Large intestine (tissue), 3 donors: ENCODE results near the gene TRIO. TPM values are rescaled to one million over a fixed set of nuclear protein-coding genes. Genes with fewer than 3 reads are reported as not detected.

ENCODE experiments used
- DNase-seq, 2 donors: peaks; one replicate each; pipeline versions ENCODE4 v3.0.0 to v3.0.0-alpha.2; 2013
- H3K27ac ChIP-seq: one replicate; pipeline ENCODE4 v1.5.1; 2013; ENCODE audit warnings: low read length
- H3K27me3 ChIP-seq: 2 replicates; pipeline ENCODE4 v1.6.1; 2013; ENCODE audit warnings: low read length; ENCODE audit not compliant: control insufficient read depth, insufficient read depth
- H3K36me3 ChIP-seq: 2 replicates; pipeline ENCODE4 v1.6.1; 2013; ENCODE audit warnings: low read length; ENCODE audit not compliant: control insufficient read depth, insufficient read depth
- H3K4me1 ChIP-seq: one replicate; pipeline ENCODE4 v1.6.1; 2013; ENCODE audit warnings: low read length; ENCODE audit not compliant: control insufficient read depth, insufficient read depth
- H3K4me3 ChIP-seq: one replicate; pipeline ENCODE4 v1.5.1; 2013; ENCODE audit warnings: low read length
- H3K9me3 ChIP-seq: one replicate; pipeline ENCODE4 v1.6.1; 2013; ENCODE audit warnings: mild to moderate bottlenecking, low read depth, low read length, moderate library complexity; ENCODE audit not compliant: control insufficient read depth
- WGBS: methylation state at CpG from one replicate; pipeline ENCODE4 v1.1.5; 2013; ENCODE audit warnings: low lambda C conversion rate; ENCODE audit not compliant: insufficient coverage; 5-methylcytosine and 5-hydroxymethylcytosine counted together
- polyA plus RNA-seq: library from polyadenylated mRNA; unstranded; fragments of 120-200 nt; gene quantifications from one replicate; pipeline ENCODE4 v1.2.1, GENCODE V29; 2013

The TRIO gene
- polyA plus RNA-seq, 1 donor = 66.6 TPM

DNA sequence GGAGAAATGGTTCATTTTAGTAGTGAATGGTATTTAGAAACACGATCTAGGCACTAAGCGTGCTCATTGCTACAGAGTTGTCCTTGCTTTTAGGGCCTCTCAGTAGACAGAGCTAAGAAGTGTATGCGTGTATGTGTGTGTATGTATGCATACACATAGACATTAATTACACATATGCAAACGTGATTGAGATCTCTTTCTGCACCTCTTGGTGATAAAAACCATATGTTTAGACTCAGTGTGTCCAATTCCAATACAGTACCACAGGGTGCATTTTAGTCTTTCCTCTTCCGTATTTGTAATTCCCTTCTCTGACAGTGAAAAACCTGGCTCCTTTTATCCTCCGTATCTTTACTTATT is 13.1 kb downstream of the TRIO start:
- no peaks in the 10 kb centered on the region for H3K27me3 ChIP-seq
- no peak overlapping the region for H3K4me3 ChIP-seq
- peaks cover 22% of the 10 kb centered on the region for H3K4me1 ChIP-seq
- no peak overlapping the region for H3K27ac ChIP-seq
- 83% methylated on average over 1 of the region's 6 CpGs for WGBS
- no peaks in the 10 kb centered on the region for H3K36me3 ChIP-seq
- DNase-seq = no peak
- no peaks in the 10 kb centered on the region for H3K9me3 ChIP-seq

- WGBS = 100% methylated on average over 1 of the region's 8 CpGs
- Histone ChIP-seq H3K4me1 (peaks cover 25% of the 10 kb centered on the region), H3K27ac (no peak overlapping the region), H3K27me3 (no peaks in the 10 kb centered on the region), H3K4me3 (no peak overlapping the region), H3K9me3 (no peaks in the 10 kb centered on the region), H3K36me3 (no peaks in the 10 kb centered on the region)
- DNase-seq = no peak
Observed at GRCh38 chr5:14156650-14157492, 13.7 kb downstream of the TRIO start.

GRCh38 chr5:14157493-14157782 is 14.3 kb downstream of the TRIO start:
- no CpG with 5 or more reads among the region's 3 CpGs for WGBS
- Histone ChIP-seq H3K4me3 (no peak overlapping the region), H3K36me3 (no peaks in the 10 kb centered on the region), H3K4me1 (peaks cover 25% of the 10 kb centered on the region), H3K27me3 (no peaks in the 10 kb centered on the region), H3K9me3 (no peaks in the 10 kb centered on the region), H3K27ac (no peak overlapping the region)
- DNase-seq = no peak

DNA sequence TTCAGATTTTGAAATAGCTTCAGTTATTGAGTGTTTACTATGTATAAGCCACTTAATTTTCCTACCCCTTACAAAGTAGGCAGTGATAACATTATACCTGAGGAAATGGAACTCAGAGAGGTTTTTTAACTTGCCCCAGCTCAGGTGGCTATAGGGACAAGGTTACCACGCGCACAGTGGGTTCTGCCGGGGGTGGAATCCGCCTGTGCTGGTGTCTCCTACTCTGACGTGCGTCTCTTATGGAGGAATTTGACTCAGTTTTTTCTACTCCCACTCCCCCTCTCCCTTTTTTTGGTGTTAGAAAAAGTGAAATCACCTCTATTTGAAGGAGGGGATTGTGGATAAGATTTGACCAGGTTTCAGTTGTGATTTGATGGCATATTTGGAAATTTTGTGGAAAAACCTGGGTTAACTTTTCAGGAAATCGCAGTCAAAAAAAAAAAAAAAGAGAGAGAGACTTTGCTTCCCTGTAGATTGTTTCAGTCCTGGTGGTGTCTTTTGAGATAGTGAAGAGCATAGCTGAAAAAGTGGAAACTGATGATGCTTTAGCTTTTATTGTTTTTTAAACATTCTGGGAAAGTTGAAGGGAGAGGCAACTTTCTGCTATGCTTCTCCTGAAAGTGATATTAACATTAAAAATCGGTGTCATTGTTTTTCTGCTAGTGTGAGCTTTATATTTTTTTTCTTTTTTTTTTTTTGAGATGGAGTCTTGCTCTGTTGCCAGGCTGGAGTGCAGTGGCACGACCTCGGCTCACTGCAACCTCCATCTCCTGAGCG is 15.9 kb downstream of the TRIO start:
- 100% methylated on average over 1 of the region's 11 CpGs for WGBS
- Histone ChIP-seq H3K9me3 (no peaks in the 10 kb centered on the region), H3K4me1 (peaks cover 13% of the 10 kb centered on the region), H3K36me3 (no peaks in the 10 kb centered on the region), H3K27ac (no peak overlapping the region), H3K4me3 (no peak overlapping the region), H3K27me3 (no peaks in the 10 kb centered on the region)
- DNase-seq = no peak

DNA sequence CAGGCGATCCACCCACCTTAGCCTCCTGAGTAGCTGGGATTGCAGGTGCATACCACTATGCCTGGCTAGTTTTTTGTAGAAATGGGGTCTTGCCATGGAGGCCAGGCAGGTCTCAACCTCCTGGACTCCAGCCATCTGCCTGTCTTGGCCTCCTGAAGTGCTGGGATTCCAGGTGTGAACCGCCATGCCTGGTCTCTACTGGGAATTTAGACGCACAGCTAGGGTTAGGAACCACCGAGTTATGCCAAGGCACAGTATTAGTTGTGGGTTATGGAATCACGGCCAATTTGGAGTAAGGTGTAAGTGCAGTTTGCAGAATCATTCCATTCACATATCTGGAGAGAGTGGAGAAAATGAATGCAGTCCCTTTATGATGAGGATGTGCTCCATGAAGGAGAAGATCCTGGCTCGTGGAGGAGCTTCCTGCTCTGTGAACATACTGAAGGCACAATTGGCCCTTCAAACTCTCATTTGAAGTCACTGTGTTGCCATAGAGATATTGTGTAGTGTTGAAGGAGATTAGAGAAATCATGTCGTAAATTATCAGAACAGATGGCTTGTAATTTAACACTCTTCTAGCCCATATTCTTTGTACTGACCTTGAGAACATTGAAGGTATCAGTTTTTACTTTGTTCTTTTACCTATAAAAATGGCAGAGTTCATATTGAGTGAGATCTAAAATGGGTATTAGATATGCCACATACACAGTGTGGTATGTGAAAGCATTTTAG is 18.8 kb downstream of the TRIO start:
- H3K4me3 ChIP-seq = no peak overlapping the region
- no peaks in the 10 kb centered on the region for H3K36me3 ChIP-seq
- H3K4me1 ChIP-seq = peaks cover 9% of the 10 kb centered on the region
- no peaks in the 10 kb centered on the region for H3K27me3 ChIP-seq
- H3K9me3 ChIP-seq = no peaks in the 10 kb centered on the region
- H3K27ac ChIP-seq = no peak overlapping the region
- peak in 1 of 2 donors; percentile 48 for DNase-seq
- no CpG with 5 or more reads among the region's 7 CpGs for WGBS

DNA sequence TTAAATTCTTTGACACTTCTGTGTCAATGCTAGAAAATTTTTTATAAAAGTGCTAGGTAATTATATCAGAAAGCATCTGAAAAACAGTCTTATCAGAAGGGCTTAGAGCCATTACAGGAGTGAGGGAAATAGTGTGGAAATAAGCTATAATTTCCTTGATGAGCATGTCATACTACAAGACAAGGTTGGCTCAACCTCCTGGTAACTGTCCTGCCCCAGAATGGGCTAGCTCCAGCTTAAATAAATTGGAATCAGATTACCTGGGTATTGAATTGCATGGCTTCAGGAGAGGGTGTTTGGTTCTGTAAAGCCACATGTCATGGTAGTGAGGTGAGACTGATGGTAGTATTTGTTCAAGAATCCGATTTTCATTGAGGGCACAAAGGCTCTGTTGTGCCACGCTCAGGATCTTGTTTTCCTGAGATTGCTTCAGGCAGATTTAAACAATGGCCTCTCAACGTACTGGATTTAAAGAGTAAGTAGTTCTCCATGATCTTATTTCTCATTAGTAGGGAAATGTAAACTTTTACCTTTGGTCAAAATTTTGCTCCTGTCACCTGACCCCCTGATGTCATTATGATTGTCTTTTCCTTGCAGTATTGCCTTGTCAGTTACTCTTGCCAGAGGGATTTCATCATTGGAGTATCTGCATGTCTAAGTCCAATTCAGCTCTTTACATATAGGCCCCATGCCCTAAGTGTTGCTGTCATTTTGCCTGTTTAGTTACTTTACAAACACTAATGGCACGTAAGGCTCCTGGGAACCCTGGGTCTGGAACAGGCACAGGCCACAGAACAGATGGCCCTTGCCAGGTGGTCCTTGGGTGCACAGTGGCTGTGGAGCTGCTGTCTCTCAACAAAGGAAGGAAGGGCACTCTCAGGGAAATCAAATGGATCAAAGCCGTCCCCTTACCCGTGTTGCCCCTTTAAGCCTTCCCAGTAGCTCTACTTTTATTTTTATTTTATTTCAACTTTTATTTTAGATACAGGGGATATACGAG is 21.3 kb downstream of the TRIO start:
- Histone ChIP-seq H3K36me3 (no peaks in the 10 kb centered on the region), H3K27me3 (no peaks in the 10 kb centered on the region), H3K27ac (peak overlapping the region; percentile 79), H3K9me3 (no peaks in the 10 kb centered on the region), H3K4me1 (peaks cover 15% of the 10 kb centered on the region), H3K4me3 (no peak overlapping the region)
- WGBS = 93% methylated on average over 4 of the region's 7 CpGs
- peak; percentile 51 to 79 for DNase-seq

GRCh38 chr5:14165375-14166106 is 22.4 kb downstream of the TRIO start:
- Histone ChIP-seq H3K27ac (peak overlapping the region; percentile 79), H3K4me1 (peaks cover 15% of the 10 kb centered on the region), H3K27me3 (no peaks in the 10 kb centered on the region), H3K9me3 (no peaks in the 10 kb centered on the region), H3K36me3 (no peaks in the 10 kb centered on the region), H3K4me3 (no peak overlapping the region)
- no CpG with 5 or more reads among the region's 9 CpGs for WGBS
- DNase-seq = no peak

DNA sequence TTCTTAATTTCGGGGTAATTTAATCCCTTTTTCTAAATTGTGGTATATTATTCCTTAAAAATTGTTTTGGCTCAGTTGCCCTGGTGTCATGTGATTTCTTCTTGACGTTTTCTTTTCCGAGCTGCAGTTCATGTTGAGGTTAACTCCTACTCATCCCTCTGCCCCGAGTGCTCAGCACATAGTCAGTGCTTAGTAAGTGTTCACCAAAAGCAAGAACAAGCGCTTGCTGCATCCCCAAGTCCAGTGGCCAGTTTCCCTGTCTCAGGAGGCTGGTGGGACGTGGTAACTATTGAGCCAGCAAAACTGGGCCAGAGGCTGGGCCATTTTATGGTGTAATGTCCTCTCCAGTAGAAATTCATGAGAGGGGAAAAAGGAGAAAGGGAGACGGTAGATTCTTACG is 23.3 kb downstream of the TRIO start:
- Histone ChIP-seq H3K36me3 (no peaks in the 10 kb centered on the region), H3K4me3 (no peak overlapping the region), H3K27me3 (no peaks in the 10 kb centered on the region), H3K9me3 (no peaks in the 10 kb centered on the region), H3K27ac (no peak overlapping the region), H3K4me1 (peaks cover 15% of the 10 kb centered on the region)
- DNase-seq = no peak
- WGBS = 100% methylated on average over 2 of the region's 8 CpGs

- no peaks in the 10 kb centered on the region for H3K36me3 ChIP-seq
- no peak overlapping the region for H3K4me3 ChIP-seq
- H3K4me1 ChIP-seq = peaks cover 11% of the 10 kb centered on the region
- 60% methylated on average over 1 of the region's 5 CpGs for WGBS
- H3K27me3 ChIP-seq = no peaks in the 10 kb centered on the region
- no peak for DNase-seq
- H3K27ac ChIP-seq = no peak overlapping the region
- H3K9me3 ChIP-seq = no peaks in the 10 kb centered on the region
Observed at GRCh38 chr5:14167211-14167845, 24.2 kb downstream of the TRIO start.
